ENCODE results near the gene TTYH3.

DNA sequence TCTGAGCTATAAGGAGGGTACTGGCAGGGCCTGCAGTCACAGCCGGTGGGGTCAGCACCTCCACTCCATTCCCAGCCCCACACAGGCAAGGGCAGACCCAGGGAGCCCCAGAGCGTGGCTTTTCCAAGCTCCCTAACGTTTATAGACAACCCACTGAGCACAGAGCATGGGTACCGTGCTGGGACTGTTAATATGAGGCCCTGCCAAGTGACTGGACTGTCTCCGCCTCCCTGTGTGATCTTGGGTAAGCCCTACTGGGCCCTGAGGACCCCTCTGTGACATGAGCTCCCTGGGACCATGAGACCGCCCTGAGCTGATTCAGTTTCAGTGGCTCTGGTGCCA, 12.4 kb downstream of the TTYH3 start:
- TF ChIP-seq, protein P1, sequence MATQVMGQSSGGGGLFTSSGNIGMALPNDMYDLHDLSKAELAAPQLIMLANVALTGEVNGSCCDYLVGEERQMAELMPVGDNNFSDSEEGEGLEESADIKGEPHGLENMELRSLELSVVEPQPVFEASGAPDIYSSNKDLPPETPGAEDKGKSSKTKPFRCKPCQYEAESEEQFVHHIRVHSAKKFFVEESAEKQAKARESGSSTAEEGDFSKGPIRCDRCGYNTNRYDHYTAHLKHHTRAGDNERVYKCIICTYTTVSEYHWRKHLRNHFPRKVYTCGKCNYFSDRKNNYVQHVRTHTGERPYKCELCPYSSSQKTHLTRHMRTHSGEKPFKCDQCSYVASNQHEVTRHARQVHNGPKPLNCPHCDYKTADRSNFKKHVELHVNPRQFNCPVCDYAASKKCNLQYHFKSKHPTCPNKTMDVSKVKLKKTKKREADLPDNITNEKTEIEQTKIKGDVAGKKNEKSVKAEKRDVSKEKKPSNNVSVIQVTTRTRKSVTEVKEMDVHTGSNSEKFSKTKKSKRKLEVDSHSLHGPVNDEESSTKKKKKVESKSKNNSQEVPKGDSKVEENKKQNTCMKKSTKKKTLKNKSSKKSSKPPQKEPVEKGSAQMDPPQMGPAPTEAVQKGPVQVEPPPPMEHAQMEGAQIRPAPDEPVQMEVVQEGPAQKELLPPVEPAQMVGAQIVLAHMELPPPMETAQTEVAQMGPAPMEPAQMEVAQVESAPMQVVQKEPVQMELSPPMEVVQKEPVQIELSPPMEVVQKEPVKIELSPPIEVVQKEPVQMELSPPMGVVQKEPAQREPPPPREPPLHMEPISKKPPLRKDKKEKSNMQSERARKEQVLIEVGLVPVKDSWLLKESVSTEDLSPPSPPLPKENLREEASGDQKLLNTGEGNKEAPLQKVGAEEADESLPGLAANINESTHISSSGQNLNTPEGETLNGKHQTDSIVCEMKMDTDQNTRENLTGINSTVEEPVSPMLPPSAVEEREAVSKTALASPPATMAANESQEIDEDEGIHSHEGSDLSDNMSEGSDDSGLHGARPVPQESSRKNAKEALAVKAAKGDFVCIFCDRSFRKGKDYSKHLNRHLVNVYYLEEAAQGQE (IDR thresholded peaks at IDR 0.05; ENCODE audit: insufficient read depth in 1 of 2, low read depth in 2 of 2, low read length in 1 of 2) = no peak
- TF ChIP-seq, protein P2, sequence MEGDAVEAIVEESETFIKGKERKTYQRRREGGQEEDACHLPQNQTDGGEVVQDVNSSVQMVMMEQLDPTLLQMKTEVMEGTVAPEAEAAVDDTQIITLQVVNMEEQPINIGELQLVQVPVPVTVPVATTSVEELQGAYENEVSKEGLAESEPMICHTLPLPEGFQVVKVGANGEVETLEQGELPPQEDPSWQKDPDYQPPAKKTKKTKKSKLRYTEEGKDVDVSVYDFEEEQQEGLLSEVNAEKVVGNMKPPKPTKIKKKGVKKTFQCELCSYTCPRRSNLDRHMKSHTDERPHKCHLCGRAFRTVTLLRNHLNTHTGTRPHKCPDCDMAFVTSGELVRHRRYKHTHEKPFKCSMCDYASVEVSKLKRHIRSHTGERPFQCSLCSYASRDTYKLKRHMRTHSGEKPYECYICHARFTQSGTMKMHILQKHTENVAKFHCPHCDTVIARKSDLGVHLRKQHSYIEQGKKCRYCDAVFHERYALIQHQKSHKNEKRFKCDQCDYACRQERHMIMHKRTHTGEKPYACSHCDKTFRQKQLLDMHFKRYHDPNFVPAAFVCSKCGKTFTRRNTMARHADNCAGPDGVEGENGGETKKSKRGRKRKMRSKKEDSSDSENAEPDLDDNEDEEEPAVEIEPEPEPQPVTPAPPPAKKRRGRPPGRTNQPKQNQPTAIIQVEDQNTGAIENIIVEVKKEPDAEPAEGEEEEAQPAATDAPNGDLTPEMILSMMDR (IDR thresholded peaks at IDR 0.05) = no peak
- no peak for TF ChIP-seq TCF7L2 (IDR thresholded peaks at IDR 0.05; ENCODE audit: low read depth, low read length)

Data from Panc1 (cell line).